ENCODE results near the gene DSCAML1. TPM values are rescaled to one million over a fixed set of nuclear protein-coding genes. Genes with fewer than 3 reads are reported as not detected.

Gene DSCAML1
- total and polyA plus RNA-seq, 2 of the 8 experiments (the other 6 are each of a cell fraction or from before 2014, with no cell fraction given), result 0.19 to 0.24 TPM

DNA sequence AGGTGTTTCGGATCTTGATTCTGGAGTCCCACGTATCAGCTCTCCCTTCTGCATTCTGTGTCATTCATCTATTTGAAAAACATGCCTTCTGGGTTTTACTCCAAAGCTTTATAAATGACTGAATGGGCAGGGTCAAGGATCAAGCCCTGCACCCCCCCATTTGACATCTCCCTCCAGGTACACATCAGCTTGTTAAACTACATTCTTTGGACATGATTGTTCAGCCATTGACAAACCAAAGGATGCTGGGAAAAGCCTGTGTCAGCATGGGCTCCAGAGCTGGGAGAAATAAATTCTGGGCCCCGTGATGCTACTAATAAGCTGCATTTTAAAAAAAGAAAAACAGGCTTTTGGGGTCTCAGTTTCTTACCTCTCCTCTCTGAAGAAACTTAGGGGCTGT is 103.7 kb downstream of the DSCAML1 start (continued):
- TF ChIP-seq FOSL1 (IDR thresholded peaks at IDR 0.05; ENCODE audit: insufficient read depth, low read depth, low read length) (no peak), POLR2AphosphoS5 (IDR thresholded peaks at IDR 0.05; ENCODE audit: low read depth, low read length) (no peak), CBX5 (IDR thresholded peaks at IDR 0.05; ENCODE audit: low read depth, low read length) (no peak), RAD21 (IDR thresholded peaks at IDR 0.05 in 1 of 2, conservative IDR thresholded peaks at IDR 0.05 in 1 of 2; ENCODE audit: low read depth in 2 of 2, low read length in 2 of 2) (no peak), YY1 (IDR thresholded peaks at IDR 0.05; ENCODE audit: low read depth, low read length) (no peak)

Data from H1 (cell line).